Spleen (tissue), 7 donors: Measurements from ENCODE around the gene COG7.
A peak's percentile ranks its signal among the peaks of the same experiment; 100 is the strongest.

ENCODE experiments used
- POLR2A ChIP-seq, 3 donors: fragments of 450-650 bp; IDR thresholded peaks; one replicate each; pipeline ENCODE4 v1.5.1; 2017; ENCODE audit warnings: antibody characterized with exemption in 3 of 3, mild to moderate bottlenecking in 1 of 3
- POLR2AphosphoS5 ChIP-seq, 3 donors: sonication (generic); formaldehyde crosslinking; IDR thresholded peaks; one replicate each; pipeline ENCODE4 v1.5.1; 2017; ENCODE audit warnings: antibody characterized with exemption in 3 of 3
- TF ChIP-seq, protein P1 (sequence below), 11 experiments: fragments of 200-600 bp in 7 of 11; fragments of 450-650 bp in 4 of 11; sonication (generic) in 4 of 11; IDR thresholded peaks in 8 of 11; conservative IDR thresholded peaks in 3 of 11; 1 replicate in 7 of 11; 2 replicates in 4 of 11; pipeline versions ENCODE4 v1.4.0 to v1.8.0; 2016 to 2021; ENCODE audit warnings: antibody characterized with exemption in 11 of 11, inconsistent platforms in 4 of 11, mild to moderate bottlenecking in 1 of 11
- donor health status: DM: no; HTN: no; CAD: no; lungs with moderate emphysema.
- donor health status: DM: no; HTN: no; CAD: no.
- donor health status: DM: no; HTN: no; CAD: no.

DNA sequence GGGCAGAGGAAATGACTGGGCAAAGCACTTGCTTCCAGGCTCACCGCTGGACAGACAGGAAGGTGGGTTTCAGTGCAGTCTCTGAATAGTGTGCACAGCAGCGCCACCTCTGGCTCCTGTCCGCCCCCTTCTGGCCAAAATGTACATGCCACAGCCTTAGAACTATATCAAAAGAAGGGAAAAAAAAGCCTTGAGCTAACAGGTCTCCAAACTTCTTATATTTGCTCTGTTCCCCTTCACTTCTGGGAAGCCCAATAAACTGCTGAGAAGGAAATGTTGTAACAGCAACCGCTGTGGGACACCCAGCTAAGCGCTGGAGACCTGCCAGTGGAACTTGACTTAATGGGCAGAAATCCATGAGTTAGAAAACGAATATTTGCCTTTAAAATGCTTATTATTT is 17.5 kb downstream of the COG7 start:
- TF ChIP-seq, protein P1, sequence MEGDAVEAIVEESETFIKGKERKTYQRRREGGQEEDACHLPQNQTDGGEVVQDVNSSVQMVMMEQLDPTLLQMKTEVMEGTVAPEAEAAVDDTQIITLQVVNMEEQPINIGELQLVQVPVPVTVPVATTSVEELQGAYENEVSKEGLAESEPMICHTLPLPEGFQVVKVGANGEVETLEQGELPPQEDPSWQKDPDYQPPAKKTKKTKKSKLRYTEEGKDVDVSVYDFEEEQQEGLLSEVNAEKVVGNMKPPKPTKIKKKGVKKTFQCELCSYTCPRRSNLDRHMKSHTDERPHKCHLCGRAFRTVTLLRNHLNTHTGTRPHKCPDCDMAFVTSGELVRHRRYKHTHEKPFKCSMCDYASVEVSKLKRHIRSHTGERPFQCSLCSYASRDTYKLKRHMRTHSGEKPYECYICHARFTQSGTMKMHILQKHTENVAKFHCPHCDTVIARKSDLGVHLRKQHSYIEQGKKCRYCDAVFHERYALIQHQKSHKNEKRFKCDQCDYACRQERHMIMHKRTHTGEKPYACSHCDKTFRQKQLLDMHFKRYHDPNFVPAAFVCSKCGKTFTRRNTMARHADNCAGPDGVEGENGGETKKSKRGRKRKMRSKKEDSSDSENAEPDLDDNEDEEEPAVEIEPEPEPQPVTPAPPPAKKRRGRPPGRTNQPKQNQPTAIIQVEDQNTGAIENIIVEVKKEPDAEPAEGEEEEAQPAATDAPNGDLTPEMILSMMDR (IDR thresholded peaks at IDR 0.05 in 8 of 11, conservative IDR thresholded peaks at IDR 0.05 in 3 of 11), result peak; percentile 44 to 86 (median 74)
- no peak for TF ChIP-seq POLR2AphosphoS5 (IDR thresholded peaks at IDR 0.05)
- no peak for TF ChIP-seq POLR2A (IDR thresholded peaks at IDR 0.05)
